GM12892 (cell line): ENCODE measurements around the gene GPR37.

Experiments used
- DNase-seq: peaks from one replicate; pipeline ENCODE4 v3.0.0; 2011; ENCODE audit not compliant: insufficient read length
- FAIRE-seq: peaks from 2 replicates; lab custom pipeline; 2011; peaks lifted over from hg19 to GRCh38; lab: Jason Lieb, UNC
- POLR2A ChIP-seq: IDR thresholded peaks from 2 replicates; pipeline ENCODE4 v1.6.1; 2011; ENCODE audit warnings: low read depth, low read length, control low read depth
- POLR2AphosphoS5 ChIP-seq: IDR thresholded peaks from 2 replicates; pipeline ENCODE4 v1.6.1; 2011; ENCODE audit warnings: low read depth, low read length, control low read depth
- TAF1 ChIP-seq: IDR thresholded peaks from 2 replicates; pipeline ENCODE4 v1.6.1; 2011; ENCODE audit warnings: low read depth, mild to moderate bottlenecking, control low read depth, low read length, borderline replicate concordance

GPR37 gene

DNA sequence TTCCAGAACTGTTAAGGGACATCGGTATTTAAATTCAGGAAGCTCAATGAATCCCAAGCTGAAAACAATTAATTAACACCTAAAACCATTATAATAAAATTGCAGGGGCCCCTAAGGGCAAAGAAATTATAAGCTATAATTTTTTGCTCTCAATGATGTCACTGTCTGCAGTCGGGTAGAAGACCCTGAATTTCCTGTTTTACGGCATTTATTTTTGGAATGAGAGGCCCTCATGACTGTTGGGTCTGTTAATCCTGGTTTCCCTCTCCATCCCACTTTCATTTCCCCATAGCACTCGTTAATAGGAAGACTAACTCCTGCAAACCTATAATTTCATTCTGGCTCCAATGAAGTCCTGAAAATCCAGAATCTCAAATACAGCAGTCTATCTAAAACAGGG lies 25.8 kb upstream of the GPR37 start:
- TF ChIP-seq POLR2A: no peak
- no peak for TF ChIP-seq TAF1
- no peak for TF ChIP-seq POLR2AphosphoS5
- DNase-seq: no peak
- FAIRE-seq: no peak

GRCh38 chr7:124790645-124791044 lies 25.1 kb upstream of the GPR37 start:
- TF ChIP-seq TAF1: no peak
- TF ChIP-seq POLR2A: no peak
- TF ChIP-seq POLR2AphosphoS5: no peak
- FAIRE-seq (no peak), DNase-seq (no peak)

DNA sequence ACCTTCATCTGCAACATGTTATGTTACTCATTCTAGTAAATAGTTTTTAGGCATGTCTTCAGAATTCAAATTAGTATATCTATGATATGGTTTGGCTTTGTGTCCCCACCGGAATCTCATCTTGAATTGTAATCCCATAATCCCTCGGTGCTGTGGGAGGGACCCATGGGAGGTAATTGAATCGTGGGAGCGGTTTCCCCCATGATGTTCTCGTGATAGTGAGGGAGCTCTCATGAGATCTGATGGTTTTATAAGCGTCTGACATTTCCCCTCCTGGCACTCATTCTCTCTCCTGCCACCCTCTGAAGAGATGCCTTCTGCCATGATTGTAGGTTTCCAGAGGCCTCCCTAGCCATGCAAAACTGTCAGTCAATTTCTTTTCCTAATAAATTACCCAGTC lies 20.4 kb upstream of the GPR37 start:
- DNase-seq (no peak), FAIRE-seq (no peak)
- TF ChIP-seq POLR2A (no peak), TAF1 (no peak), POLR2AphosphoS5 (no peak)

GRCh38 chr7:124784879-124785818 lies 19.6 kb upstream of the GPR37 start:
- DNase-seq (no peak), FAIRE-seq (peak; percentile 51)
- TF ChIP-seq POLR2AphosphoS5 (no peak), TAF1 (no peak), POLR2A (no peak)

- FAIRE-seq (no peak), DNase-seq (no peak)
Observed at GRCh38 chr7:124783271-124783670, 17.7 kb upstream of the GPR37 start.

GRCh38 chr7:124781907-124782734 lies 16.5 kb upstream of the GPR37 start:
- FAIRE-seq: no peak
- DNase-seq: no peak
- TF ChIP-seq TAF1 (no peak), POLR2AphosphoS5 (no peak), POLR2A (no peak)

More at GRCh38 chr7:124783271-124783670, 17.7 kb upstream of the GPR37 start:
- no peak for TF ChIP-seq POLR2AphosphoS5
- no peak for TF ChIP-seq TAF1
- TF ChIP-seq POLR2A: no peak

GRCh38 chr7:124781418-124781817 lies 15.8 kb upstream of the GPR37 start:
- no peak for TF ChIP-seq POLR2A
- TF ChIP-seq TAF1: no peak
- TF ChIP-seq POLR2AphosphoS5: no peak
- no peak for FAIRE-seq

DNA sequence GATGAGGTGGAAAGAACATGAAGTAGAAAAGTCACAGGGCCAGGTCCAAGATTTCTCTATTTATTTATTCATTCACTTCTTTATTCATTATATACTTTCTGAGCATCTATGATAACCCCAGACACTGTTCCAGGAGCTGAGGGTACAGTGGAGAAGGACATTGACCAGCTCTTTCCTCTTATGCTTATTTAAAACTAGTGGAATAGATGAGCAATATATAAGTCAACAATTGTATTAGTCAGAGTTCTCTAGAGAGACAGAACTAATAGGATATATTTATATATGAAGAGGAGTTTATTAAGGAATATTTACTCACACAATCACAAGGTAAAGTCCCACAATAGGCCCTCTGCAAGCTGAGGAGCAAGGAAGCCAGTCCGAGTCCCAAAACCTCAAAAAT lies 15.0 kb upstream of the GPR37 start:
- TF ChIP-seq POLR2A: no peak
- TF ChIP-seq POLR2AphosphoS5: no peak
- no peak for TF ChIP-seq TAF1
- FAIRE-seq: no peak

More at GRCh38 chr7:124781418-124781817, 15.8 kb upstream of the GPR37 start:
- DNase-seq: no peak

GRCh38 chr7:124780056-124780455 lies 14.5 kb upstream of the GPR37 start:
- TF ChIP-seq TAF1 (no peak), POLR2A (no peak), POLR2AphosphoS5 (no peak)
- DNase-seq (no peak), FAIRE-seq (no peak)

More for the DNA sequence above, 15.0 kb upstream of the GPR37 start:
- no peak for DNase-seq

GRCh38 chr7:124779620-124780019 lies 14.0 kb upstream of the GPR37 start:
- no peak for FAIRE-seq

GRCh38 chr7:124779194-124779593 lies 13.6 kb upstream of the GPR37 start:
- no peak for DNase-seq
- FAIRE-seq: no peak
- no peak for TF ChIP-seq POLR2A
- no peak for TF ChIP-seq POLR2AphosphoS5
- no peak for TF ChIP-seq TAF1

More at GRCh38 chr7:124779620-124780019, 14.0 kb upstream of the GPR37 start:
- no peak for DNase-seq
- TF ChIP-seq TAF1: no peak
- TF ChIP-seq POLR2AphosphoS5: no peak
- TF ChIP-seq POLR2A: no peak
